ENCODE results near the gene KIF1A. TPM values are rescaled to one million over a fixed set of nuclear protein-coding genes. Genes with fewer than 3 reads are reported as not detected.
"Not testable (repeated sequence)": the region's sequence is repeated elsewhere in the genome, so short reads cannot be mapped to it uniquely, and the experiment has no call there.

Gene KIF1A
- total RNA-seq, 1 donor from 2014 or later = 90.9 TPM

DNA sequence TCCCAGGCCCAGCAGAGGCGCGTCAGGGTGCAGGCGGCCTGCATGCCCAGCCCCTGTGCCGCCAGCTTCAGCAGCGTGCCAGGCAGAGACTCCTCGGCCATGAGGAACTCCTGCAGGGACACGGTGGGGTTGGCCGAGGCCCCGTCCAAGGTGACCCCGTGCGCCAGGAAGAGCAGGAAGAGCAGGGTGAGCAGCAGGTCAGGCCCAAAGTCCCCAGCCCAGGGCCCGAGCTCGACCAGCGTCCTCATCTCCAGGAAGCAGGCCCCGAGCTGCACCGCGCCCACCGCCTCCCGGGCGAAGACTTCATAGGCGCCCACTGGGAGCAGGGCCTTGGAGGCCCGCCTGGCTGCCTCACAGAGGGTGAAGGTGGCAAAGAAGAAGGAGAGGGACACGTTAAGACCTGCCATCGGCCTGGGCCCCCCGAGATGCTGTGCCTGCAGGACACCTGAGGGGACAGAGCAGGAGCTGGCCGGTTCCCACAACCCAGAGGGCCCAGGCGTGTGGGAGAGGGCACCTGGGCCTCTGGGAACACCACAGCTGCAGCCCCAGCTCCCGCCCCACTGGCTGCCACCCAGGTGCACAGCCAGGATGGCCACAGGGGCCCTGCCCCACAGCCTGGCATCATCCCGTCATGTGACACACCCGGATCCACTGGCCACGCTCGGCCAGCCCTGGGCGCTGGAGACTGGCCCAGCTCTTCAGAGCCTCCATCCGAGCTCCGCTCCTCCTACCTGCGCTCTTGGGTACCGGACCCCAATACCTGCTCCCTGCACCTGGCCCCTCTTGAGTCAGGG, 137.4 kb downstream of the KIF1A start, which contains the start of gene AQP12B:
Gene AQP12B, minus strand, starts transcription at position 455 of the 794 bp plus-strand sequence. Its CDS starts 48 bp downstream, at position 407.
- H3K36me3 Mint-ChIP-seq (ENCODE audit: low read depth); H3K27ac Mint-ChIP-seq (ENCODE audit: unreplicated experiment): not testable (repeated sequence)

DNA sequence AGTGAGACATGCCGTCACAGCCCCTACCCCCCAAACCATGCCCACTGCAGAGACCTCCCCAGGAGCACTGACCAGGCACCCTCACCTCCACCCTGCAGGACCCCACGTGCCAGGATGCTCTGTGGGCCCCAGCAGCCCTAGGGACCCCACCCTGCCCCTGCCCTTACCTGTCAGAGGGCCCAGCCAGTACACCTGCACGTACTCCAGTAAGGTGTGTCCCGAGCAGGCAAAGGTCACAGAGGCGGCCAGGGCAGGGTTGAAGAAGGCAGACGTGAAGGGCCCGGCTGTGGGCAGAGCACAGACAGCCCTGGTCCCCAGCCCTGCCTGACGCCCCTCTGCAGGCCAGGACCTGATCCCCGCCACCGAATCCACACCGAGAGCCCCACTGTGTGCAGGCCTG, 139.8 kb downstream of the KIF1A start:
- not testable (repeated sequence) for H3K27me3 Mint-ChIP-seq (ENCODE audit: low read depth); H3K9me3 Mint-ChIP-seq; H3K4me1 Mint-ChIP-seq; H3K27ac Mint-ChIP-seq (ENCODE audit: unreplicated experiment); H3K4me3 Mint-ChIP-seq; DNase-seq (ENCODE audit: low read depth, low spot score); H3K36me3 Mint-ChIP-seq (ENCODE audit: low read depth)

More for the DNA sequence above, 137.4 kb downstream of the KIF1A start, which contains the start of gene AQP12B:
- not testable (repeated sequence) for H3K4me3 Mint-ChIP-seq; H3K27me3 Mint-ChIP-seq (ENCODE audit: low read depth); H3K9me3 Mint-ChIP-seq; H3K4me1 Mint-ChIP-seq; DNase-seq (ENCODE audit: low read depth, low spot score)

DNA sequence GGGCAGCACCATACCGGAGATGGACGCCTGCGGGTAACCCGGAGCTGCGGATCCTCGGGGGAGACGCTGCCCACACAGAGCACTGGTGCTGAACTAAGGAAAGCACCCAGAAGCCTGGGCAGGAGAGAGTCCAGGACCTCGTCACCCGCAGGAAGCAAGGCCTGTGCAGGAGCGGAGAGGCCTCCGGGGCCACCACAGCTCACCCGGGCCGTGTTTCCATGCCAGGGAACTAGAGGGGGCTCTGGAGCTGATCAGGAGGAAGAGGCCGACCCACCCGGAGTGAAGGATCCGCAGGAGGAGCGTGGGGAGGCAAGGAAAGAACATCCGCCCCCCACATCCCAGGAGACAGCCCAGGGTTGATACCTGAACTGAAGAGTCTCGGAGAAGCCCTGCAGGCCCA, 141.1 kb downstream of the KIF1A start:
- H3K4me1 Mint-ChIP-seq; H3K9me3 Mint-ChIP-seq; H3K4me3 Mint-ChIP-seq; H3K27ac Mint-ChIP-seq (ENCODE audit: unreplicated experiment); H3K27me3 Mint-ChIP-seq (ENCODE audit: low read depth); DNase-seq (ENCODE audit: low read depth, low spot score); H3K36me3 Mint-ChIP-seq (ENCODE audit: low read depth): not testable (repeated sequence)

DNA sequence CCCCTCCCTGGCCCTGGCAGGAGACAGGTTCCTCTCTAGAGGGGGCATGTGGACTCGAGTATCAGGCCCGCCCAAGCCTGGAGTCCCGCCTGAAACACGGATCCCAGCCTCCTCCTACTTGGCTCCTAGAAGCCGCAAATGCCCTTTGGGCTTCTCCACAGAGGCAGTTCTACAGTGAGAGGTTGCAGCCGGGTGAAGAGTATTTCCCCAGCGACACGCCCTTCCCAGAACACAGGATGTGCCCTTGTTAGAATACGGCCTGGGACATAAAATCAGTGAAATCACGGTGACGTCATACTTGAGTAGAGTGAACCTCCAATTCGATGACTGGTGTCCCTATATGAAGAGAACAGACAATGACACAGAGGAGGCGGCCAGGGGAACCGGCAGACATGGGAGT, 142.0 kb downstream of the KIF1A start:
- H3K27ac Mint-ChIP-seq (ENCODE audit: unreplicated experiment); H3K4me3 Mint-ChIP-seq; H3K4me1 Mint-ChIP-seq; H3K9me3 Mint-ChIP-seq; DNase-seq (ENCODE audit: low read depth, low spot score); H3K27me3 Mint-ChIP-seq (ENCODE audit: low read depth); H3K36me3 Mint-ChIP-seq (ENCODE audit: low read depth): not testable (repeated sequence)

DNA sequence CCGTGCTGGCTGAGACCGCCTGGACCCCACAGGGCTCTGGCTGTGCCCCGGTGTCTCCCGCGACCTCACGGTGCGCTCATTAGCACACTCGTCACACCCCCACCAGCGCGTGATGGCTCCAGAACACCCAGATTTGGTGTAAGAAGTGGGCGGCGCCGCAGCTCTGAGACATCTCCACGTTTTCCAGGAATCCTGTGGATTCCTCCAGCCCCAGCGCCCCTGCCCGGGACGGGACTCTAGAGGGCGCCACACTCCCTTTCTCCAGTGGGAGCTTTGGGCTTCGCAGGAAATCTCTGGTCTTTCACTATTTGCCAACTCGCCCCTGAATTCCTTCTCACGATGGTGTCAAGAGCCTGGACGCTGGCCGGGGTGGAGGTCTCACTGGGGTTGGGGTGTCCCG, 144.7 kb downstream of the KIF1A start:
- H3K9me3 Mint-ChIP-seq; H3K27ac Mint-ChIP-seq (ENCODE audit: unreplicated experiment); H3K4me1 Mint-ChIP-seq; H3K36me3 Mint-ChIP-seq (ENCODE audit: low read depth); DNase-seq (ENCODE audit: low read depth, low spot score); H3K4me3 Mint-ChIP-seq: not testable (repeated sequence)
- peaks cover 15% of the 10 kb centered on the region for H3K27me3 Mint-ChIP-seq (ENCODE audit: low read depth)

DNA sequence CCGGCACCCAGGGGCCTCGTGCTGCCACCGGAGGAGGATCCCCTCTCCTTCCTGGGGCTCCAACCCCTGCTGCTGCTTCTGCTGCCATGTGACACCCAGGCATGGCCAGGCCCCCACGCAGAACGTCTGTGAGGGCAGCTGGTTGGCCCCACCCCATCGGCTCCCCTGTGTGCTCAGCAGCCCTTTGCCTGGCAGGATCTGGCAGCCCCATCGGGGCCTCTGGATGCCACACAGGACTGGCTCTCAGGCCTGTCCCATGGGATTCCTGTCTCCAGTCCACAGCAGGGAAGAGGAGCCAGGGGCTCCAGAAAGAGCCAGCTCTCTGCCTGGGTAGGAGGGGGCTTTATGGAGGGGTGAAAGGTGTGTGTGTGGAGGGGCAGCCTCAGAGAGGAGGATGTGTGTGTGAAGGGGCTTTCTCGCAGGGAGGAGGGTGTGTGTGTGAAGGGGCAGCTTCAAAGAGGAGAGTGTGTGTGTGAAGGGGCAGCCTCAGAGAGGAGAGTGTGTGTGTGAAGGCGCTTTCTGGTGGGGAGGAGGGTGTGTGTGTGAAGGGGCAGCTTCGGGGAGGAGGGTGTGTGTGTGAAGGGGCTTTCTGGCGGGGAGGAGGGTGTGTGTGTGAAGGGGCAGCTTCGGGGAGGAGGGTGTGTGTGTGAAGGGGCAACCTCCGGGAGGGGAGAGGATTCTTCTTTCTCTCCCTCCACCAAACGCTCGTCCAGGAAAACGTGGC, 145.4 kb downstream of the KIF1A start:
- not testable (repeated sequence) for H3K4me3 Mint-ChIP-seq; H3K27ac Mint-ChIP-seq (ENCODE audit: unreplicated experiment); H3K9me3 Mint-ChIP-seq; H3K4me1 Mint-ChIP-seq; DNase-seq (ENCODE audit: low read depth, low spot score); H3K36me3 Mint-ChIP-seq (ENCODE audit: low read depth)
- H3K27me3 Mint-ChIP-seq (ENCODE audit: low read depth) = peaks cover 22% of the 10 kb centered on the region

DNA sequence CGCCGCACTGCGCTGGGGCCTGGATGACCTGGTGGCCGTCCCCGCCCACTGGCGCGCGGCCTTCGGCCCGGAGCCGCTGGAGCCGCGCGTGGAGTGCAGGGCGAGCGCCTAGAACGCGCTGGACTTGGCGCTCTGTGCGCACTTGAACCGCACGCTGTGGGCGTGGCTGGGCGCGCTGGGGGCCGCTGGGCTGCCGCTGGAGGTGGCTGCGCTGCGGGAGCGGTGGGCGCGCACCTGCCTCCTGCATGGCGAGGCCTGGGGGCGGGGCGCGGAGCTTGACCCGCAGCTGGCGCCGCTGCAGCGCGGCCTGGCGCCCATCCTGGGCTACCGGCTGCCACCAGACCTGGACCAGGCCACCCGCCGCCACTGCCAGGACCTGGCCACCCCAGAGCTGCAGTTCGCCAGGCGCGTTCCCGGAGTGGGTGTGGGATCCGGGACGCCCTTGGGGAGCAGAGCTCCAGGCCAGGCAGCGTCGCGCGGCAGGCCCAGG, 147.3 kb downstream of the KIF1A start:
- Mint-ChIP-seq H3K4me3 (no peak overlapping the region), H3K27ac (ENCODE audit: unreplicated experiment) (no peak overlapping the region), H3K4me1 (no peaks in the 10 kb centered on the region), H3K36me3 (ENCODE audit: low read depth) (no peaks in the 10 kb centered on the region), H3K27me3 (ENCODE audit: low read depth) (peaks cover 33% of the 10 kb centered on the region), H3K9me3 (no peaks in the 10 kb centered on the region)
- TF ChIP-seq, protein P1, sequence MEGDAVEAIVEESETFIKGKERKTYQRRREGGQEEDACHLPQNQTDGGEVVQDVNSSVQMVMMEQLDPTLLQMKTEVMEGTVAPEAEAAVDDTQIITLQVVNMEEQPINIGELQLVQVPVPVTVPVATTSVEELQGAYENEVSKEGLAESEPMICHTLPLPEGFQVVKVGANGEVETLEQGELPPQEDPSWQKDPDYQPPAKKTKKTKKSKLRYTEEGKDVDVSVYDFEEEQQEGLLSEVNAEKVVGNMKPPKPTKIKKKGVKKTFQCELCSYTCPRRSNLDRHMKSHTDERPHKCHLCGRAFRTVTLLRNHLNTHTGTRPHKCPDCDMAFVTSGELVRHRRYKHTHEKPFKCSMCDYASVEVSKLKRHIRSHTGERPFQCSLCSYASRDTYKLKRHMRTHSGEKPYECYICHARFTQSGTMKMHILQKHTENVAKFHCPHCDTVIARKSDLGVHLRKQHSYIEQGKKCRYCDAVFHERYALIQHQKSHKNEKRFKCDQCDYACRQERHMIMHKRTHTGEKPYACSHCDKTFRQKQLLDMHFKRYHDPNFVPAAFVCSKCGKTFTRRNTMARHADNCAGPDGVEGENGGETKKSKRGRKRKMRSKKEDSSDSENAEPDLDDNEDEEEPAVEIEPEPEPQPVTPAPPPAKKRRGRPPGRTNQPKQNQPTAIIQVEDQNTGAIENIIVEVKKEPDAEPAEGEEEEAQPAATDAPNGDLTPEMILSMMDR (conservative IDR thresholded peaks at IDR 0.05) = no peak
- DNase-seq (ENCODE audit: low read depth, low spot score) = no peak

DNA sequence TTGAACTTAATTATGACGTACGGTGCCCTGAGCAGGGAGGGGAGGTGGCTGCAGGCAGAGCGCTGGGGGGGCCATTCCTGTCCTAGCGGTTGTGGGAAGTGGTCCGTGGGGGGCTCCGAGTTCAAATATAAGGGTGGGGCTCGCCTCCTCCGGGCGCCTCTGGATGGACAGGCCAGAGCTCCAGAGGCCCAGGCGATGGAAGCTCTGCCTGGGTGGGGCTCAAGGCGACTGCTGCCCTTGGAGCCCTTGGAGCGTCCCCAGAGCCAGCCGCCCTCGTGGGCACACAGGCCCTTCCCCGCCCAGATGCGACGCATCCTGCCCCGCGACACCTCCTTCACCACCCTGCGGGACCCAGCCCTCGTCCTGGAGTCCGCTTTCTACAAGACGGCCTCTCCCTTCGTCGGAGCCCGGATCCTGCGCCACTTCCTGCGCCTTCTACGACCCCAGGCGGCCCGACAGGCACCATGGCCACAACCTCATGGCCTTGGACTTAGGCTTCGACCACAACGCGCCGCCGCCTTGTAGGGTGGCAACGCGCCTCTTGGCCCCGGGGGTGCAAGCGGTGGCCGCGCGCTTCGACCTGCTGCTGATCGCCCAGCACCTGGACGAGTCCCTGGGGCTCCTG, 147.8 kb downstream of the KIF1A start:
- Mint-ChIP-seq H3K4me1 (no peaks in the 10 kb centered on the region), H3K4me3 (no peak overlapping the region), H3K27me3 (ENCODE audit: low read depth) (peaks cover 38% of the 10 kb centered on the region), H3K36me3 (ENCODE audit: low read depth) (no peaks in the 10 kb centered on the region), H3K9me3 (no peaks in the 10 kb centered on the region), H3K27ac (ENCODE audit: unreplicated experiment) (no peak overlapping the region)
- TF ChIP-seq, protein P1 (conservative IDR thresholded peaks at IDR 0.05) = no peak
- no peak for DNase-seq (ENCODE audit: low read depth, low spot score)

Measured in neural crest cell (in vitro differentiated cells).